HG03108 (cell line): ENCODE results near the gene GPS2.
A peak's percentile ranks its signal among the peaks of the same experiment; 100 is the strongest.

ENCODE experiments used
- ATAC-seq: cut with Tn5 transposase; IDR thresholded peaks from one replicate; pipeline ENCODE4 v1.9.1; 2021; ENCODE audit warnings: moderate library complexity; ENCODE audit not compliant: unreplicated experiment

GPS2 gene

GRCh38 chr17:7318121-7318860 is 3.1 kb upstream of the GPS2 start:
- no peak for ATAC-seq

- ATAC-seq: no peak
These were observed 2.1 kb upstream of the GPS2 start for GRCh38 chr17:7317161-7317803.

- ATAC-seq: no peak
These were observed 543 bp upstream of the GPS2 start for GRCh38 chr17:7315570-7316235.

- ATAC-seq: no peak
These were observed 1.1 kb downstream of the GPS2 start for GRCh38 chr17:7313890-7314718.

GRCh38 chr17:7313088-7313889 is 1.9 kb downstream of the GPS2 start:
- no peak for ATAC-seq

- no peak for ATAC-seq
These were observed 2.6 kb downstream of the GPS2 start for GRCh38 chr17:7312432-7313087.

GRCh38 chr17:7311110-7311705 is 4.0 kb downstream of the GPS2 start:
- ATAC-seq: no peak

- ATAC-seq: no peak
These were observed 5.5 kb downstream of the GPS2 start for GRCh38 chr17:7309628-7310027.

- no peak for ATAC-seq
These were observed 6.3 kb downstream of the GPS2 start for GRCh38 chr17:7308625-7309433.

- no peak for ATAC-seq
These were observed 7.2 kb downstream of the GPS2 start for GRCh38 chr17:7307686-7308624.

- peak; percentile 68 for ATAC-seq
These were observed 8.1 kb downstream of the GPS2 start, which contains the start of gene EIF5A for GRCh38 chr17:7306911-7307685. TSS of gene EIF5A (plus strand) at chr17:7307628. CDS start at chr17:7309636, 2,008 bp downstream.

- no peak for ATAC-seq
These were observed 11.0 kb downstream of the GPS2 start for GRCh38 chr17:7304179-7304578.

- no peak for ATAC-seq
These were observed 18.8 kb downstream of the GPS2 start for GRCh38 chr17:7296189-7296861.

- ATAC-seq: no peak
These were observed 19.7 kb downstream of the GPS2 start for GRCh38 chr17:7295230-7296180.

GRCh38 chr17:7294614-7295153 is 20.5 kb downstream of the GPS2 start, which contains the start of gene YBX2:
TSS of gene YBX2 (minus strand) at chr17:7294639. CDS start at chr17:7294500, 139 bp downstream.
- ATAC-seq: peak; percentile 45
